ENCODE results near the gene SPOCD1.

The SPOCD1 gene

GRCh38 chr1:31800674-31800967, 15.2 kb downstream of the SPOCD1 start:
- DNase-seq, result no peak

- DNase-seq, result no peak
These were observed 15.7 kb downstream of the SPOCD1 start for GRCh38 chr1:31799895-31800673.

GRCh38 chr1:31799196-31799894, 16.5 kb downstream of the SPOCD1 start:
- no peak for DNase-seq

- DNase-seq, result peak in 2 of 51 donors; percentile 12 to 57
These were observed 17.2 kb downstream of the SPOCD1 start for GRCh38 chr1:31798433-31799195.

- DNase-seq, result no peak
These were observed 17.8 kb downstream of the SPOCD1 start for GRCh38 chr1:31798086-31798432.

GRCh38 chr1:31797216-31797615, 18.6 kb downstream of the SPOCD1 start:
- no peak for DNase-seq

- DNase-seq, result no peak
These were observed 19.1 kb downstream of the SPOCD1 start for GRCh38 chr1:31796707-31797106.

GRCh38 chr1:31795801-31796621, 19.8 kb downstream of the SPOCD1 start:
- DNase-seq, result peak in 21 of 51 donors; percentile 15 to 77 (median 36)

GRCh38 chr1:31795096-31795675, 20.6 kb downstream of the SPOCD1 start:
- no peak for DNase-seq

- DNase-seq, result no peak
These were observed 22.1 kb downstream of the SPOCD1 start for GRCh38 chr1:31793586-31794285.

GRCh38 chr1:31793086-31793485, 22.7 kb downstream of the SPOCD1 start:
- DNase-seq, result no peak

- no peak for DNase-seq
These were observed 23.3 kb downstream of the SPOCD1 start for GRCh38 chr1:31792541-31792940.

GRCh38 chr1:31792116-31792515, 23.7 kb downstream of the SPOCD1 start:
- DNase-seq, result no peak

- DNase-seq, result no peak
These were observed 24.5 kb downstream of the SPOCD1 start for GRCh38 chr1:31791131-31791858.

GRCh38 chr1:31790641-31791091, 25.2 kb downstream of the SPOCD1 start:
- no peak for DNase-seq

GRCh38 chr1:31790140-31790539, 25.7 kb downstream of the SPOCD1 start:
- no peak for DNase-seq

GRCh38 chr1:31789259-31790065, 26.4 kb downstream of the SPOCD1 start:
- DNase-seq, result peak; percentile 44 to 98 (median 89)

- DNase-seq, result peak in 3 of 51 donors; percentile 85 to 94 (median 87)
These were observed 27.0 kb downstream of the SPOCD1 start for GRCh38 chr1:31788825-31789256.

All from hypothalamus (tissue), 51 donors.